Stimulated activated CD4-positive, alpha-beta T cell treated with anti-CD3 and anti-CD28 coated beads, TNF-alpha, amount 100 ng/mL, for 4 hours (primary cell): ENCODE measurements around the gene CCNQ.

Experiments used
- DNase-seq, 3 experiments: peaks; one replicate each; pipeline ENCODE4 v3.0.0-alpha.2; 2020; ENCODE audit warnings: low read depth in 3 of 3

The CCNQ gene

GRCh38 chrX:153598541-153599191 is at the start of gene CCNQ:
TSS of gene CCNQ (minus strand) at chrX:153599139. CDS start at chrX:153599073, 66 bp downstream.
- DNase-seq, result no peak

- DNase-seq, result no peak
Observed at GRCh38 chrX:153647461-153648357, 48.8 kb upstream of the CCNQ start.

DNA sequence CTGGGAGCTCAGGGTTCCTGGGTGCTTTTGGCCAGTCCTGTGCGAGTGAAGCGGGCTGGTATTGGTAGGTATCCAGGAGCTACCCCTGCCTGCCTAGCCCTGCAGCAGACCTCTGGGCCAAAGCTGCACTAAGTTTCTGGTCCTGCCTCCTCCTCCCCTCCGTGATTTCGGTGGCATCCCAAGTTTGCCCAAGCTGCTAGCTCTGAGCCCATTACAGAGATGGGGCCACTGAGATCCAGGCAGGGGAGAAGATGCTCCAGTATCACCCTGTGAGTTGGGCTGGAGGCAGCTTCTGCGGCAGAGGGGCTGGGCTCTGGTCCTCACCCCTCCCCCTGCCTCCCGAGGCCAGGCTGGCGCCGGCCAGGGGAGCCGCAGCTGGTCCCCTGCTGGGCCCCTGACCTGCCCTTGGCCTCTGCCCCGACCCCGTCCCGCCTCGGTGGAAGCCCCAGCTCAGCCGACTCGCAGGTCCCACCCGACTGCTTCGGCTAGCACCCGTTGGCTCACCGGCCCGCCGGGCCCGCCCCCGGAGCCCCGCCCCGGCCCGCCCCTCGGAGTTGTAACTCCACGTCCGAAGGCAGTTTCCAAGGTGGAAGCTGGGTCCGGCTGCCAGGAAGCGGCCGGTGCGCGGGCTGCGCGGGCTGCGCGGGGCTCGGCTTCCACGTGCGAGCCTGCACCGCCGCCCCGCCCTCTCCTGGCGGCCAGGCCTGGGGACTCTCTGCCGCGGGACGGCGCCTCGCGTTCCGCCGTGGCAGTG is 47.9 kb upstream of the CCNQ start, which contains the start of gene DUSP9:
DUSP9 (plus strand) TSS at position 584 of the 754 bp plus-strand sequence. CDS start 751 bp downstream, outside the sequence.
- no peak for DNase-seq

GRCh38 chrX:153645921-153646488 is 47.1 kb upstream of the CCNQ start:
- DNase-seq, result no peak

DNA sequence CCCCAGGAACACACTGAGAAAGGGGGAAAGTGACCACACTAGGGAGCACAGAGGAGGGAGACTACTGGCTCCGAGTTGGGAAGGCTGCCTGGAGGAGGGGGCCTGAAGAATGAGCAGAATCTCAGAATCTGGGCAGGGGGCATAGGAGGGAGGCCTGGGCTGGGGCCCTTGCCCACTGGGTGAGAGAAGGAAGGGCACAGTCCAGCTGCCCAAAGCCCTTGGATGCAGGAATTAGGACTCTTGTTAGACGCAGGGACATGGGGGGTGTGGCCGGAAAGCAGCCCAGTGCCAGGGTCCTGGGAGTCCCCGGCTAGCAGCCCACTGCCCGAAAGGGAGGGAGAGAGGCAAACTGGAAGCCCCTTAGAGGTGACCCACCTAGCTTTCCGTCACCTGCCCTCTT is 46.2 kb upstream of the CCNQ start:
- DNase-seq, result no peak

GRCh38 chrX:153644356-153645125 is 45.6 kb upstream of the CCNQ start:
- no peak for DNase-seq

DNA sequence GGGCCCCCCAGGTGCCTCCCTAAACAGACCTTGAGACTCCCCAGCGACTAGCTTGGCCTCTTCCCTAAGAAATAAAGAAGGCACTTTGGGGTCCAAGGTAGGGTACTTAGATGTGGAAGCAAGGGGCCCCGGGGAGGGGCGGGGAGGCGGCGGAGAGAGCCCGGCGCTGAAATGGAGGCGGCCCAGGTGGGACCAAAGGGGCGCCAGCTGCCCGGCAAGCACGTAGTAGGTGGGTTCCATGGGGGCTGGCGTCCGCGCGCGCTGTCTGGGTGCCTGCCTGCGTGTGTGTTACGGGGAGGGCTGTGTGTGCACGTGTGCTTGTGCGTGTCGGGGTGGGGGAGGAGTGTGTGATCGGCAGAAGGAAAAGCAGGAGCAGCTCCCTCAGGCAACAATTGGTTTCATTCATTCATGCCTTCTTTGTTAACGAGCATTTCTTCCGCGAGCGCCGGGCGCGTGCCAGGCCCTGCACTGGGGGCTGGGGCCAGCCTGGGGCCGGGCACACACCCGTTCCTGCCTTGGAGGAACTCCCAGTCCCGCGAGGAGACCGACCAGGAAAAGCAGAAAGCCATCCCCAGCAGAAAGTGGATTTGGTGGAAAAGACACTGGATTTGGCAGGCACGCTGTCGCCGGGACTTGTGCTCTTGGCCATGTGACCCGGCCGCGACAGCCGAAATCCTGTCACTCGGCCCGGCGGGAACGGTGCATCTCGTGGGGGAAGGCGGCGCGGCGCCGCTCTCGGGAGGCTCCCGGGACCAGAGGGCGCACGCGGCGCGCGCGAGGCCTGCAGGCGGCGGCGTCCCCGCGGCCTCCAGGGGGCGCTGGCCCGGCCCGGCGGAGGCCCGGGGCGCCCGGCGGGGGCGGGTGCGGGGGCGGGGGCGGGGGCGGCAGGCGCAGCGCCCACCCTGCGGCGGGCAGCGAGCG is 44.8 kb upstream of the CCNQ start:
- DNase-seq, result no peak

- no peak for DNase-seq
Observed at GRCh38 chrX:153642655-153643430, 43.9 kb upstream of the CCNQ start.

GRCh38 chrX:153642051-153642654 is 43.2 kb upstream of the CCNQ start:
- no peak for DNase-seq

GRCh38 chrX:153641627-153642026 is 42.7 kb upstream of the CCNQ start:
- DNase-seq, result no peak

DNA sequence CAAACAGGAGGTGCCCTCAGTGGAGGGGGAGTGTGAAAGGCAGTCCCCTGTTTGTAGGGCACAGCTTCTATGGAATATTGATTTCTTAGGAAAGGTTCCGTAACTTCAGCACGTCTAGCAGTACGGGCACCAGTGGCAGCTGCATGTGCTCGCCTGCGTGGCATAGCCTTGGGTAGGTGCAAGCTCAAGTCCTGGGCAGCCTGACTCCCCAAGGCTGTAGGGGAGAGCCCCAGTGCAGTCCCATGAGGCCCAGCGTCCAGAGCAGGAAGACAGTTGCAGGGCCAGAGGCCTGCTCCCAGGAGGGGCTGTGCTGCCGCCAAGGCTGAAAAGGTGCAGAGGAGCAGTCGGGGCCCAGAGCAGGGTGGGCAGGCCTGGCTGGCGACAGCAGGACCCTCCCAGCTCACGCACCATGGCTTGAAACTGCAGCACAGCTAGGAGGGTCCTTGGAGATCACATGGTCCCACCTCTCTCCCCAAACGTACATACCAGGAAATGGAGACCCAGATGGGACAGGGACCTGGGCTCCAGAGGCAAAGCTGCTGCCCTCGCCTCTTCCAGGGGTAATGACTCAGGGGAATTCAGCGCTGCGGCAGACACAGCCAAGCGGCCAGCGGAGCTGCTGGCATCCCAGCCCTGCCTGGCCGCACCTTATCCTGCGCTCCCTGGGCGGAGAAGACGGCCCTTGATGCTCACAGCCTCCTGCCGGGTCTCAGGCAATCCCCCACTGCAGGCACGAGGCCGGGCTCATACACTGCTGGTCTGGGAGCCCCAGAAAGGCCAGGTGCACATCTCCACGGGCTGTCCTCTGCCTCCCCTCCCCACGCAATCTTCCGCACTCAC is 42.0 kb upstream of the CCNQ start:
- no peak for DNase-seq

- DNase-seq, result no peak
Observed at GRCh38 chrX:153640045-153640686, 41.2 kb upstream of the CCNQ start.

GRCh38 chrX:153639177-153640044 is 40.5 kb upstream of the CCNQ start:
- no peak for DNase-seq

- no peak for DNase-seq
Observed at GRCh38 chrX:153638436-153639176, 39.7 kb upstream of the CCNQ start.

- no peak for DNase-seq
Observed at GRCh38 chrX:153638041-153638371, 39.1 kb upstream of the CCNQ start.
